MM.1S (cell line): Measurements from ENCODE around the gene DSCAML1.

Experiments used
- EZH2 ChIP-seq: fragments of 300-600 bp; sonication (generic); optimal IDR thresholded peaks from 2 replicates; pipeline ENCODE3; 2017; ENCODE audit warnings: low read depth, mild to moderate bottlenecking, antibody characterized with exemption, low read length, mixed read lengths
- TF ChIP-seq, protein P1 (sequence below): fragments of 300-600 bp; sonication (generic); IDR thresholded peaks from 2 replicates; pipeline ENCODE4 v1.5.1; 2016; ENCODE audit warnings: antibody characterized with exemption, low read length, mixed read lengths

DNA sequence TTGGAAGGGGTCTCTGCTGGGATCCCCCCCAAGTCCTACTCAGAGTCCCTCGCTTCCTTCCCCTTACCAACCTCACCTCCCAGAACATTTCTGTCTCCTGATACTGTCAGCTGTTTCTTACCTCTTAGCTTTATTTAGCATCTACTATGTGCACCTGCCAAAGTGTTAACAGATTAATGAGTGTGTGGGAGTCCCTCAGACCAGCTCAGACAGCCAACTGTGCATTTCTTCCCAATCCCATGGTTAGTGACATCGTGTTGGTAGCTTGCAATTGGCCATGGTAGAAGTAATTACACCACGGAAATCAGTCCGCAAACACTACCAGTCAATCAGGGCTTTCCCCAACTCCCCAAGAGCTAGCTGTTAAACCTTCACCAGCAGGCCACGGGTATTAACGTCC, 150.6 kb downstream of the DSCAML1 start:
- TF ChIP-seq, protein P1, sequence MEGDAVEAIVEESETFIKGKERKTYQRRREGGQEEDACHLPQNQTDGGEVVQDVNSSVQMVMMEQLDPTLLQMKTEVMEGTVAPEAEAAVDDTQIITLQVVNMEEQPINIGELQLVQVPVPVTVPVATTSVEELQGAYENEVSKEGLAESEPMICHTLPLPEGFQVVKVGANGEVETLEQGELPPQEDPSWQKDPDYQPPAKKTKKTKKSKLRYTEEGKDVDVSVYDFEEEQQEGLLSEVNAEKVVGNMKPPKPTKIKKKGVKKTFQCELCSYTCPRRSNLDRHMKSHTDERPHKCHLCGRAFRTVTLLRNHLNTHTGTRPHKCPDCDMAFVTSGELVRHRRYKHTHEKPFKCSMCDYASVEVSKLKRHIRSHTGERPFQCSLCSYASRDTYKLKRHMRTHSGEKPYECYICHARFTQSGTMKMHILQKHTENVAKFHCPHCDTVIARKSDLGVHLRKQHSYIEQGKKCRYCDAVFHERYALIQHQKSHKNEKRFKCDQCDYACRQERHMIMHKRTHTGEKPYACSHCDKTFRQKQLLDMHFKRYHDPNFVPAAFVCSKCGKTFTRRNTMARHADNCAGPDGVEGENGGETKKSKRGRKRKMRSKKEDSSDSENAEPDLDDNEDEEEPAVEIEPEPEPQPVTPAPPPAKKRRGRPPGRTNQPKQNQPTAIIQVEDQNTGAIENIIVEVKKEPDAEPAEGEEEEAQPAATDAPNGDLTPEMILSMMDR = no peak
- TF ChIP-seq EZH2 = no peak
